RWPE2 (cell line): ENCODE measurements around the gene NFX1.

Experiments used
- ATAC-seq: fragments of 200-7000 bp; cut with Tn5 transposase; 3 replicates; pipeline ENCODE4 v1.9.1; 2021; ENCODE audit warnings: low read depth
- DNase-seq: peaks from one replicate; pipeline ENCODE4 v3.0.0-alpha.2; 2020; ENCODE audit warnings: low spot score
- H3K27ac ChIP-seq: fragments of 450-650 bp; 2 replicates; pipeline ENCODE4 v1.5.1; 2017; ENCODE audit warnings: mild to moderate bottlenecking; ENCODE audit not compliant: poor library complexity, severe bottlenecking
- H3K27me3 ChIP-seq: fragments of 250-450 bp; sonication (Bioruptor Pico); 2 replicates; pipeline ENCODE4 v1.5.1; 2021; ENCODE audit warnings: mild to moderate bottlenecking, moderate library complexity; ENCODE audit not compliant: insufficient read depth, poor library complexity, severe bottlenecking
- H3K36me3 ChIP-seq: fragments of 250-450 bp; sonication (Bioruptor Pico); 2 replicates; pipeline ENCODE4 v1.5.1; 2020; ENCODE audit warnings: low read depth, mild to moderate bottlenecking, moderate library complexity
- H3K4me1 ChIP-seq: fragments of 250-450 bp; sonication (Bioruptor Pico); 2 replicates; pipeline ENCODE4 v1.5.1; 2021; ENCODE audit warnings: mild to moderate bottlenecking, moderate library complexity; ENCODE audit not compliant: insufficient read depth, poor library complexity, severe bottlenecking
- H3K4me3 ChIP-seq: fragments of 250-450 bp; sonication (Bioruptor Pico); 2 replicates; pipeline ENCODE4 v1.5.1; 2021; ENCODE audit warnings: mild to moderate bottlenecking, moderate library complexity; ENCODE audit not compliant: severe bottlenecking
- H3K9me3 ChIP-seq: fragments of 250-450 bp; sonication (Bioruptor Pico); 2 replicates; pipeline ENCODE4 v1.5.1; 2021; ENCODE audit warnings: mild to moderate bottlenecking, moderate library complexity; ENCODE audit not compliant: severe bottlenecking
- TF ChIP-seq, protein P1 (sequence below): fragments of 450-650 bp; IDR thresholded peaks from one replicate; pipeline ENCODE4 v1.5.1; 2017; ENCODE audit warnings: mild to moderate bottlenecking, moderate library complexity; ENCODE audit not compliant: poor library complexity, severe bottlenecking

Gene NFX1

DNA sequence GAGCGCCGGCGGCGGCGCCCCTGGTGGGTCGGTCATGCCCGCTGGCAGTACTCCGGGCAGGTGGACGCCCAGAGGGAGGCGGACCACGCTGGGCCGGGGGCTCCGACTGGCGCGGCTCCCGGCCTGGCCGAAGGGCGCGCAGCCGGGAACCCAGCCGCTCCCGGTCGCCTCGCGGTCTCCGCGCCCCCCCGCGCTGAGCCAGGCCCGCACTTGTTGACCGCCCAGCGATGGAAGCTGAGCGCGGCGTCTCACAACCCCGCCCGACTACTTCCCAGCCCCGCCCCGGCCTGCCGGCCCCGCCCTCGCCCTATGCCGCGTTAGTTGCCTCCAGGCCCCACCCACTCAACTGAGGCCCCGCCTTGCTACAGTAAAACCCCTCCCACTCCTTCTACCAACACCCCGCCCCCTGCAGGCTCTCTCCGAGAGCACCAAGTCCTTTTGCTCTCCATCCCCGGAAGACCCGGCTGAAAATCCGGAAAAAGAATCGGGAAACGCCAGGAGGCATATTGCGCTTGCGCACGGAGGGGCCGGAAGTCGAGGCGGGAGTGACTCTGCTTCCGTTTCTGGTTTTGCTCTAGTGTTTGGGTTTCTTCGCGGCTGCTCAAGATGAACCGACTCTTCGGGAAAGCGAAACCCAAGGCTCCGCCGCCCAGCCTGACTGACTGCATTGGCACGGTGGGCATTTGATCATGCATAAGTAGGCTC, 25.7 kb upstream of the NFX1 start, which contains the start of the genes BAG1 and CHMP5:
Gene BAG1, minus strand, starts transcription at position 236 of the 705 bp plus-strand sequence.
Gene CHMP5, plus strand, starts transcription at position 577 of the 705 bp plus-strand sequence. Its CDS starts 30 bp downstream, at position 607.
- H3K36me3 ChIP-seq: peaks cover 77% of the 10 kb centered on the region
- ATAC-seq: peak; percentile 90
- no peaks in the 10 kb centered on the region for H3K27me3 ChIP-seq
- H3K4me1 ChIP-seq: peaks cover 5% of the 10 kb centered on the region
- peak within 1 kb of the TSS; percentile 94 for H3K4me3 ChIP-seq
- DNase-seq: peak; percentile 99
- TF ChIP-seq, protein P1, sequence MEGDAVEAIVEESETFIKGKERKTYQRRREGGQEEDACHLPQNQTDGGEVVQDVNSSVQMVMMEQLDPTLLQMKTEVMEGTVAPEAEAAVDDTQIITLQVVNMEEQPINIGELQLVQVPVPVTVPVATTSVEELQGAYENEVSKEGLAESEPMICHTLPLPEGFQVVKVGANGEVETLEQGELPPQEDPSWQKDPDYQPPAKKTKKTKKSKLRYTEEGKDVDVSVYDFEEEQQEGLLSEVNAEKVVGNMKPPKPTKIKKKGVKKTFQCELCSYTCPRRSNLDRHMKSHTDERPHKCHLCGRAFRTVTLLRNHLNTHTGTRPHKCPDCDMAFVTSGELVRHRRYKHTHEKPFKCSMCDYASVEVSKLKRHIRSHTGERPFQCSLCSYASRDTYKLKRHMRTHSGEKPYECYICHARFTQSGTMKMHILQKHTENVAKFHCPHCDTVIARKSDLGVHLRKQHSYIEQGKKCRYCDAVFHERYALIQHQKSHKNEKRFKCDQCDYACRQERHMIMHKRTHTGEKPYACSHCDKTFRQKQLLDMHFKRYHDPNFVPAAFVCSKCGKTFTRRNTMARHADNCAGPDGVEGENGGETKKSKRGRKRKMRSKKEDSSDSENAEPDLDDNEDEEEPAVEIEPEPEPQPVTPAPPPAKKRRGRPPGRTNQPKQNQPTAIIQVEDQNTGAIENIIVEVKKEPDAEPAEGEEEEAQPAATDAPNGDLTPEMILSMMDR: peak; percentile 35
- no peaks in the 10 kb centered on the region for H3K9me3 ChIP-seq
- peak within 1 kb of the TSS; percentile 63 for H3K27ac ChIP-seq

DNA sequence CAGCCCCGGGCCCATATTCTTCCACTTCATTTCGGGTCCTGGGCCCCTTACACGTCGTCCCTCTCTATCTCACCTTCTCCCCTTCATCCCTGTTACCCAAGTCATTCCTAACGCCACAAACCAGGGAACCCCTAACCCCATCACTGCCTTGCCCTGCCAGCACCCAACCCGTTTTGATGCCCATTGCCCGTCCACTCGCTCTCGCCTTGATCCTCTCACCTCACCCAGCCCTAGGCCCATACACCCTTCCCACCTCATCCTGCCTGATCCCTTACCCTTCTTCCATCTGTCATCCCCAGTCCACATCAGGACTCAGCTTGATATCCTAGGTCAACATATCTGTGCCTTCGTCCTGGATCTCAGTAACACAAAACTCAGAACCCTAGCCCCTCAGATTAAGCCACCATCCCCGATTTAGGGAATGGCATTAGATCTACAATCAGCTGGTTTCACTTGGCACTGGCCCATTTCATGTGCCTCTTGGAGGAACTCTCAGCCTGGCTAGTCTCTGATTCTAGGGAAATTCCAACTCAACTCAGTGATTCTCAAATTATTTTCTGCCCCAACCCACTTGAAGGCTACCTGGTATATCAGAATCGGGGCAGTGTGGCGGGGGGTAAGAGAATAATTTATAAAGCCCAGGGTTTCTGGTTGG, 25.0 kb upstream of the NFX1 start:
- H3K36me3 ChIP-seq: peaks cover 75% of the 10 kb centered on the region
- TF ChIP-seq, protein P1: no peak
- H3K27me3 ChIP-seq: no peaks in the 10 kb centered on the region
- ATAC-seq (no peak), DNase-seq (no peak)
- peak overlapping the region; percentile 94 for H3K4me3 ChIP-seq
- H3K27ac ChIP-seq: peak overlapping the region; percentile 63
- H3K4me1 ChIP-seq: peaks cover 5% of the 10 kb centered on the region
- no peaks in the 10 kb centered on the region for H3K9me3 ChIP-seq

DNA sequence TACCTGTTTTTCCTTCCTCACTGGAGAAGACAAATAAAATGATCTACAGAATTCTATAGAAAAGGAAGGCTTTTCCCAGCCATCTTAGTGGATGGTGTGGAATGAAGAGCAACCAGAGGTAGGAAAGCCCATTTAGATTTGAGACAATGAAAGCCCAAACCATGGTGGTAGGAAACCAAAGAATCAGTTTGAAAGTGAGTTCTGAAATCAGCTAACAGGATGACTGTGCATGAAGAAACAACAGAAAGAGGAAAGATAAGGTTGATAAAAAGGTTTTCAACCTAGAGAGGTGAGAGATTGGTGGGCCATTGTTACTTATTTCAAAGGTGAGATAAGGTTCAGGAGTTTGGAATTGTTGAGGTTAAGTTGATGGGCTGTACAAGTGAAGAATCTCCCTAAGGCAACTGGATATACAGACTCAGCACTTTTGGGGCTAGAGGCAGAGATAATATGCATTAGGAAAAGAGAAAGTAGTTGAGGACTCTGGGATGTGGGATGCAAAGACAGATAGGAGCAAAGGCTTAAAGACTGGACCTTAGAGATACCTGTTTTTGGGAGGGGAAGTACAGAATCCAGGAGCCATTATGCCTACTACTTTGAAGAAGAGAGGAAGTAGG, 23.1 kb upstream of the NFX1 start:
- H3K27me3 ChIP-seq: no peaks in the 10 kb centered on the region
- no peak overlapping the region for H3K27ac ChIP-seq
- peaks cover 5% of the 10 kb centered on the region for H3K4me1 ChIP-seq
- peaks cover 75% of the 10 kb centered on the region for H3K36me3 ChIP-seq
- no peak for DNase-seq
- no peaks in the 10 kb centered on the region for H3K9me3 ChIP-seq
- no peak overlapping the region for H3K4me3 ChIP-seq
- ATAC-seq: no peak
- TF ChIP-seq, protein P1: no peak

DNA sequence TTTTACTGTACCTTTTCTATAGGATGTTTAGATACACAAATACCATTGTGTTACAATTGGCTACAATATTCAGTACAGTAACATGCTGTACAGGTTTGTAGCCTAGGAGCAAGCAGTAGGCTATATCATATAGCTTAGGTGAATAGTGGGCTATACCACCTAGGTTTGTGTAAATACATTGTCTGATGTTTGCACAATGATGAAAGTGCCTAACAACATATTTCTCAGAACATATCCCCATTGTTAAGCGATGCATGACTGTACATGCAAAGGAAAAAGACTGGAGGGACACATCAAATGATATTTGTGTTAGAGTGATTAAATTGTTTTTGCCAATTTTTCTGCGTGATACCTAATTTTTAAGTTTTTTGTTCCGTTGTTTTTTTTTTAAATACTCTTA, 20.2 kb upstream of the NFX1 start:
- H3K36me3 ChIP-seq: peaks cover 91% of the 10 kb centered on the region
- H3K27me3 ChIP-seq: no peaks in the 10 kb centered on the region
- no peak for DNase-seq
- H3K4me3 ChIP-seq: no peak overlapping the region
- H3K27ac ChIP-seq: no peak overlapping the region
- H3K9me3 ChIP-seq: no peaks in the 10 kb centered on the region
- peaks cover 5% of the 10 kb centered on the region for H3K4me1 ChIP-seq
- no peak for ATAC-seq
- TF ChIP-seq, protein P1: no peak
